IPS DF 6.9 (cell line): ENCODE measurements around the gene CEP128.

Experiments
- DNase-seq: peaks from one replicate; pipeline ENCODE4 v3.0.0-alpha.2; 2013; ENCODE audit warnings: low read depth, low spot score
- H3K27ac ChIP-seq: one replicate; pipeline ENCODE4 v1.5.1; 2013; ENCODE audit warnings: low read length, control low read depth
- H3K27me3 ChIP-seq: 2 replicates; pipeline ENCODE4 v1.6.1; 2013; ENCODE audit warnings: mild to moderate bottlenecking, low read length; ENCODE audit not compliant: control insufficient read depth, insufficient read depth
- H3K36me3 ChIP-seq: 2 replicates; pipeline ENCODE4 v1.6.1; 2013; ENCODE audit warnings: low read length; ENCODE audit not compliant: control insufficient read depth, insufficient read depth
- H3K4me1 ChIP-seq: 2 replicates; pipeline ENCODE4 v1.6.1; 2013; ENCODE audit warnings: low read length; ENCODE audit not compliant: control insufficient read depth, insufficient read depth
- H3K4me3 ChIP-seq: 2 replicates; pipeline ENCODE4 v1.5.1; 2013; ENCODE audit warnings: mild to moderate bottlenecking, low read length
- H3K9me3 ChIP-seq: 2 replicates; pipeline ENCODE4 v1.6.1; 2013; ENCODE audit warnings: low read length, inconsistent platforms; ENCODE audit not compliant: control insufficient read depth, insufficient read depth
- WGBS: extraction: QIAGEN DNeasy Blood & Tissue Kit; methylation state at CpG from one replicate; pipeline ENCODE4 v1.1.7; 2013; ENCODE audit warnings: mixed read lengths, missing lambda C conversion rate; ENCODE audit not compliant: insufficient read length, insufficient coverage; 5-methylcytosine and 5-hydroxymethylcytosine counted together

CEP128 gene

GRCh38 chr14:80624581-80624980 lies 317.0 kb downstream of the CEP128 start:
- WGBS: no CpG with 5 or more reads among the region's 1 CpG
- Histone ChIP-seq H3K4me1 (no peaks in the 10 kb centered on the region), H3K27ac (no peak overlapping the region), H3K9me3 (no peaks in the 10 kb centered on the region), H3K4me3 (no peak overlapping the region), H3K36me3 (no peaks in the 10 kb centered on the region), H3K27me3 (no peaks in the 10 kb centered on the region)
- DNase-seq: no peak

GRCh38 chr14:80621701-80622100 lies 319.8 kb downstream of the CEP128 start:
- no CpG with 5 or more reads among the region's 3 CpGs for WGBS
- Histone ChIP-seq H3K27ac (no peak overlapping the region), H3K4me3 (no peak overlapping the region)

GRCh38 chr14:80620434-80620833 lies 321.1 kb downstream of the CEP128 start:
- H3K27ac ChIP-seq: no peak overlapping the region
- no CpG with 5 or more reads among the region's 1 CpG for WGBS

More at GRCh38 chr14:80621701-80622100, 319.8 kb downstream of the CEP128 start:
- Histone ChIP-seq H3K27me3 (no peaks in the 10 kb centered on the region), H3K4me1 (no peaks in the 10 kb centered on the region), H3K9me3 (no peaks in the 10 kb centered on the region), H3K36me3 (no peaks in the 10 kb centered on the region)
- DNase-seq: no peak

GRCh38 chr14:80618751-80619329 lies 322.7 kb downstream of the CEP128 start:
- Histone ChIP-seq H3K27me3 (no peaks in the 10 kb centered on the region), H3K36me3 (no peaks in the 10 kb centered on the region), H3K4me1 (no peaks in the 10 kb centered on the region), H3K9me3 (no peaks in the 10 kb centered on the region), H3K4me3 (no peak overlapping the region), H3K27ac (no peak overlapping the region)
- no peak for DNase-seq
- WGBS: no CpG with 5 or more reads among the region's 4 CpGs

More at GRCh38 chr14:80620434-80620833, 321.1 kb downstream of the CEP128 start:
- no peaks in the 10 kb centered on the region for H3K27me3 ChIP-seq
- no peaks in the 10 kb centered on the region for H3K36me3 ChIP-seq
- H3K4me3 ChIP-seq: no peak overlapping the region
- no peaks in the 10 kb centered on the region for H3K9me3 ChIP-seq
- H3K4me1 ChIP-seq: no peaks in the 10 kb centered on the region
- no peak for DNase-seq

GRCh38 chr14:80615831-80616230 lies 325.7 kb downstream of the CEP128 start:
- DNase-seq: no peak
- no peaks in the 10 kb centered on the region for H3K27me3 ChIP-seq
- H3K4me3 ChIP-seq: no peak overlapping the region
- H3K27ac ChIP-seq: no peak overlapping the region
- WGBS: no CpG with 5 or more reads among the region's 4 CpGs
- no peaks in the 10 kb centered on the region for H3K9me3 ChIP-seq
- no peaks in the 10 kb centered on the region for H3K4me1 ChIP-seq
- H3K36me3 ChIP-seq: no peaks in the 10 kb centered on the region

- Histone ChIP-seq H3K4me3 (no peak overlapping the region), H3K27me3 (no peaks in the 10 kb centered on the region), H3K27ac (no peak overlapping the region)
Observed at GRCh38 chr14:80609055-80609454, 332.5 kb downstream of the CEP128 start.

GRCh38 chr14:80608563-80608962 lies 333.0 kb downstream of the CEP128 start:
- no CpG with 5 or more reads among the region's 1 CpG for WGBS
- DNase-seq: no peak
- no peak overlapping the region for H3K27ac ChIP-seq

More at GRCh38 chr14:80609055-80609454, 332.5 kb downstream of the CEP128 start:
- no peak for DNase-seq
- H3K4me1 ChIP-seq: no peaks in the 10 kb centered on the region
- H3K36me3 ChIP-seq: no peaks in the 10 kb centered on the region
- H3K9me3 ChIP-seq: no peaks in the 10 kb centered on the region

GRCh38 chr14:80607430-80608190 lies 333.9 kb downstream of the CEP128 start:
- Histone ChIP-seq H3K27ac (no peak overlapping the region), H3K27me3 (no peaks in the 10 kb centered on the region), H3K4me3 (no peak overlapping the region), H3K36me3 (no peaks in the 10 kb centered on the region), H3K4me1 (no peaks in the 10 kb centered on the region), H3K9me3 (no peaks in the 10 kb centered on the region)
- no CpG with 5 or more reads among the region's 5 CpGs for WGBS
- no peak for DNase-seq

More at GRCh38 chr14:80608563-80608962, 333.0 kb downstream of the CEP128 start:
- no peaks in the 10 kb centered on the region for H3K9me3 ChIP-seq
- H3K4me1 ChIP-seq: no peaks in the 10 kb centered on the region
- H3K27me3 ChIP-seq: no peaks in the 10 kb centered on the region
- H3K4me3 ChIP-seq: no peak overlapping the region
- H3K36me3 ChIP-seq: no peaks in the 10 kb centered on the region

- no peak overlapping the region for H3K27ac ChIP-seq
- no peaks in the 10 kb centered on the region for H3K4me1 ChIP-seq
- H3K9me3 ChIP-seq: no peaks in the 10 kb centered on the region
- no peaks in the 10 kb centered on the region for H3K27me3 ChIP-seq
- H3K36me3 ChIP-seq: no peaks in the 10 kb centered on the region
- H3K4me3 ChIP-seq: no peak overlapping the region
- DNase-seq: no peak
Observed at GRCh38 chr14:80606347-80606772, 335.2 kb downstream of the CEP128 start.

GRCh38 chr14:80605536-80605935 lies 336.0 kb downstream of the CEP128 start:
- no peaks in the 10 kb centered on the region for H3K27me3 ChIP-seq
- no peaks in the 10 kb centered on the region for H3K36me3 ChIP-seq
- H3K27ac ChIP-seq: no peak overlapping the region
- no peaks in the 10 kb centered on the region for H3K4me1 ChIP-seq
- H3K9me3 ChIP-seq: no peaks in the 10 kb centered on the region
- no peak overlapping the region for H3K4me3 ChIP-seq
- no peak for DNase-seq

- DNase-seq: no peak
- Histone ChIP-seq H3K27me3 (no peaks in the 10 kb centered on the region), H3K36me3 (no peaks in the 10 kb centered on the region), H3K9me3 (no peaks in the 10 kb centered on the region), H3K4me3 (no peak overlapping the region), H3K4me1 (no peaks in the 10 kb centered on the region), H3K27ac (no peak overlapping the region)
- WGBS: no CpG with 5 or more reads among the region's 1 CpG
Observed at GRCh38 chr14:80602946-80603345, 338.6 kb downstream of the CEP128 start.
